ENCODE results near the gene ZNF768. TPM values are rescaled to one million over a fixed set of nuclear protein-coding genes. Genes with fewer than 3 reads are reported as not detected.
A peak's percentile ranks its signal among the peaks of the same experiment; 100 is the strongest.

Gene ZNF768
- total and polyA plus RNA-seq, 2 of the 13 experiments (the other 11 are each of a cell fraction or from before 2014, with no cell fraction given), result 26.7 to 34.4 TPM

DNA sequence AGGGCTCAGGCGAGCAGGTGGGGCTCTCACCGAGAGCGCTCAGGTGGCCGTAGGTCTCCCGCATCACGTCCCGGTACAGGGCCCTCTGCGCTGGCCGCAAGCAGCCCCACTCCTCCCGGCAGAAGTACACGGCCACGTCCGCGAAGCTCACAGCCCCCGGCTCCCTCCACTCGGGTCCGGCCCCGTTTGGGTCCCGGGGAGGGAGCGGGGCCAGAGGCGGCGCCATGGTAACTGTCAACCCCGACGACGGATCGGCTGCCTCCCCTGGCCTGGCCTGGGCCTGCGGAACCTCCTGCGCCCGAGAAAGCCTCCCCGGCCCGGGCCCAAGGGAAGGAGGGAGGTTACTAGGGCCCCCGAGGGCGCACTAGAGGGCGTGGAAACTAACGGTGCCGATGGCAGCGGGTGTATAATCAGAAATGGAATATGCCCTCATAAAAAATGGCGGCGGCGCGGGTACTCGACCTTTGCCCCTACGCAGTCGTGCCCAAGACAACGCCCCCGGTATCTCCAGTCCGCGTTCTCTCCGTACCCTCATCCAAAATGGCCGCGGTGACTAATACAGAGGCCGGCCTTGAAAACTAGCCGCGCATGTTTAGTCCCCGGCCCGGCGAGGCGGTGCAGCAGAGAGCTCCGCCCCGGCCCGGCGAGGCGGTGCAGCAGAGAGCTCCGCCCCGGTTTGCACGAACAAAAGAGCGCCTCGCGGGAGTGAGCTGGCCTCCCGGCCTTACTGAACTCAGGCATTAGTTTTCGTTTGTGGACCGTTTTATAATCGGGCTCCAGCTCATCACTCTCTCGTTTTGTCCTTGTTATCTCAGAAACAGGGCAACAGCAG is 31.8 kb upstream of the ZNF768 start, which contains the start of gene ZNF764 (continued):
- TF ChIP-seq, protein P1, sequence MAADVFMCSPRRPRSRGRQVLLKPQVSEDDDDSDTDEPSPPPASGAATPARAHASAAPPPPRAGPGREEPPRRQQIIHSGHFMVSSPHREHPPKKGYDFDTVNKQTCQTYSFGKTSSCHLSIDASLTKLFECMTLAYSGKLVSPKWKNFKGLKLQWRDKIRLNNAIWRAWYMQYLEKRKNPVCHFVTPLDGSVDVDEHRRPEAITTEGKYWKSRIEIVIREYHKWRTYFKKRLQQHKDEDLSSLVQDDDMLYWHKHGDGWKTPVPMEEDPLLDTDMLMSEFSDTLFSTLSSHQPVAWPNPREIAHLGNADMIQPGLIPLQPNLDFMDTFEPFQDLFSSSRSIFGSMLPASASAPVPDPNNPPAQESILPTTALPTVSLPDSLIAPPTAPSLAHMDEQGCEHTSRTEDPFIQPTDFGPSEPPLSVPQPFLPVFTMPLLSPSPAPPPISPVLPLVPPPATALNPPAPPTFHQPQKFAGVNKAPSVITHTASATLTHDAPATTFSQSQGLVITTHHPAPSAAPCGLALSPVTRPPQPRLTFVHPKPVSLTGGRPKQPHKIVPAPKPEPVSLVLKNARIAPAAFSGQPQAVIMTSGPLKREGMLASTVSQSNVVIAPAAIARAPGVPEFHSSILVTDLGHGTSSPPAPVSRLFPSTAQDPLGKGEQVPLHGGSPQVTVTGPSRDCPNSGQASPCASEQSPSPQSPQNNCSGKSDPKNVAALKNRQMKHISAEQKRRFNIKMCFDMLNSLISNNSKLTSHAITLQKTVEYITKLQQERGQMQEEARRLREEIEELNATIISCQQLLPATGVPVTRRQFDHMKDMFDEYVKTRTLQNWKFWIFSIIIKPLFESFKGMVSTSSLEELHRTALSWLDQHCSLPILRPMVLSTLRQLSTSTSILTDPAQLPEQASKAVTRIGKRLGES (CRISPR knock-in tag; IDR thresholded peaks at IDR 0.05; ENCODE audit: borderline replicate concordance), result no peak
- TF ChIP-seq TBX2 (CRISPR knock-in tag; IDR thresholded peaks at IDR 0.05; ENCODE audit: borderline replicate concordance), result peak; percentile 53; the same call in 1 of the 2 replicates
- peak; percentile 76 for TF ChIP-seq ZMYM4 (CRISPR knock-in tag; IDR thresholded peaks at IDR 0.05)
- TF ChIP-seq ZNF678 (CRISPR knock-in tag; IDR thresholded peaks at IDR 0.05), result peak; percentile 76; the same call in 1 of the 2 replicates
- peak; percentile 48; the same call in 1 of the 2 replicates for TF ChIP-seq HOXD1 (CRISPR knock-in tag; IDR thresholded peaks at IDR 0.05)
- TF ChIP-seq GPN1 (CRISPR knock-in tag; IDR thresholded peaks at IDR 0.05; ENCODE audit: borderline replicate concordance), result no peak
- TF ChIP-seq ZNF460 (CRISPR knock-in tag; IDR thresholded peaks at IDR 0.05; ENCODE audit: borderline replicate concordance), result no peak
- TF ChIP-seq, protein P2, sequence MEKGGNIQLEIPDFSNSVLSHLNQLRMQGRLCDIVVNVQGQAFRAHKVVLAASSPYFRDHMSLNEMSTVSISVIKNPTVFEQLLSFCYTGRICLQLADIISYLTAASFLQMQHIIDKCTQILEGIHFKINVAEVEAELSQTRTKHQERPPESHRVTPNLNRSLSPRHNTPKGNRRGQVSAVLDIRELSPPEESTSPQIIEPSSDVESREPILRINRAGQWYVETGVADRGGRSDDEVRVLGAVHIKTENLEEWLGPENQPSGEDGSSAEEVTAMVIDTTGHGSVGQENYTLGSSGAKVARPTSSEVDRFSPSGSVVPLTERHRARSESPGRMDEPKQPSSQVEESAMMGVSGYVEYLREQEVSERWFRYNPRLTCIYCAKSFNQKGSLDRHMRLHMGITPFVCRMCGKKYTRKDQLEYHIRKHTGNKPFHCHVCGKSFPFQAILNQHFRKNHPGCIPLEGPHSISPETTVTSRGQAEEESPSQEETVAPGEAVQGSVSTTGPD (CRISPR knock-in tag; IDR thresholded peaks at IDR 0.05), result peak; percentile 26; the same call in 1 of the 2 replicates
- TF ChIP-seq PHF20 (CRISPR knock-in tag; IDR thresholded peaks at IDR 0.05), result peak; percentile 82
- TF ChIP-seq, protein P3, sequence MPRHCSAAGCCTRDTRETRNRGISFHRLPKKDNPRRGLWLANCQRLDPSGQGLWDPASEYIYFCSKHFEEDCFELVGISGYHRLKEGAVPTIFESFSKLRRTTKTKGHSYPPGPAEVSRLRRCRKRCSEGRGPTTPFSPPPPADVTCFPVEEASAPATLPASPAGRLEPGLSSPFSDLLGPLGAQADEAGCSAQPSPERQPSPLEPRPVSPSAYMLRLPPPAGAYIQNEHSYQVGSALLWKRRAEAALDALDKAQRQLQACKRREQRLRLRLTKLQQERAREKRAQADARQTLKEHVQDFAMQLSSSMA (CRISPR knock-in tag; IDR thresholded peaks at IDR 0.05), result peak; percentile 49; the same call in 1 of the 2 replicates
- TF ChIP-seq, protein P4, sequence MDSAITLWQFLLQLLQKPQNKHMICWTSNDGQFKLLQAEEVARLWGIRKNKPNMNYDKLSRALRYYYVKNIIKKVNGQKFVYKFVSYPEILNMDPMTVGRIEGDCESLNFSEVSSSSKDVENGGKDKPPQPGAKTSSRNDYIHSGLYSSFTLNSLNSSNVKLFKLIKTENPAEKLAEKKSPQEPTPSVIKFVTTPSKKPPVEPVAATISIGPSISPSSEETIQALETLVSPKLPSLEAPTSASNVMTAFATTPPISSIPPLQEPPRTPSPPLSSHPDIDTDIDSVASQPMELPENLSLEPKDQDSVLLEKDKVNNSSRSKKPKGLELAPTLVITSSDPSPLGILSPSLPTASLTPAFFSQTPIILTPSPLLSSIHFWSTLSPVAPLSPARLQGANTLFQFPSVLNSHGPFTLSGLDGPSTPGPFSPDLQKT (CRISPR knock-in tag; IDR thresholded peaks at IDR 0.05; ENCODE audit: borderline replicate concordance), result no peak
- TF ChIP-seq ZMAT3 (CRISPR knock-in tag; conservative IDR thresholded peaks at IDR 0.05), result no peak
- no peak for TF ChIP-seq HNRNPUL1 (IDR thresholded peaks at IDR 0.05; ENCODE audit: low read depth, low read length)
- TF ChIP-seq, protein P5, sequence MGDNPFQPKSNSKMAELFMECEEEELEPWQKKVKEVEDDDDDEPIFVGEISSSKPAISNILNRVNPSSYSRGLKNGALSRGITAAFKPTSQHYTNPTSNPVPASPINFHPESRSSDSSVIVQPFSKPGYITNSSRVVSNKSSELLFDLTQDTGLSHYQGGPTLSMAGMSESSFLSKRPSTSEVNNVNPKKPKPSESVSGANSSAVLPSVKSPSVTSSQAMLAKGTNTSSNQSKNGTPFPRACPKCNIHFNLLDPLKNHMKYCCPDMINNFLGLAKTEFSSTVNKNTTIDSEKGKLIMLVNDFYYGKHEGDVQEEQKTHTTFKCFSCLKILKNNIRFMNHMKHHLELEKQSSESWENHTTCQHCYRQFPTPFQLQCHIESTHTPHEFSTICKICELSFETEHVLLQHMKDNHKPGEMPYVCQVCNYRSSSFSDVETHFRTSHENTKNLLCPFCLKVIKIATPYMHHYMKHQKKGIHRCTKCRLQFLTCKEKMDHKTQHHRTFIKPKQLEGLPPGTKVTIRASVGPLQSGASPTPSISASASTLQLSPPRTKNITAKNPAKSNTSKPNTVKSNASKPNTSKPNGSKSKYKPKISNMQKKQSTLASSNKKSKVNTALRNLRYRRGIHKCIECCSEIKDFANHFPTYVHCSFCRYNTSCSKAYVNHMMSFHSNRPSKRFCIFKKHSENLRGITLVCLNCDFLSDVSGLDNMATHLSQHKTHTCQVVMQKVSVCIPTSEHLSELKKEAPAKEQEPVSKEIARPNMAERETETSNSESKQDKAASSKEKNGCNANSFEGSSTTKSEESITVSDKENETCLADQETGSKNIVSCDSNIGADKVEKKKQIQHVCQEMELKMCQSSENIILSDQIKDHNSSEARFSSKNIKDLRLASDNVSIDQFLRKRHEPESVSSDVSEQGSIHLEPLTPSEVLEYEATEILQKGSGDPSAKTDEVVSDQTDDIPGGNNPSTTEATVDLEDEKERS (CRISPR knock-in tag; IDR thresholded peaks at IDR 0.05), result peak; percentile 87
- peak; percentile 98 for TF ChIP-seq PHF8 (CRISPR knock-in tag; IDR thresholded peaks at IDR 0.05)
- peak; percentile 84 for TF ChIP-seq XRCC5 (optimal IDR thresholded peaks at IDR 0.05; ENCODE audit: low read length)
- no peak; the same call in 1 of the 2 replicates for TF ChIP-seq ZNF879 (CRISPR knock-in tag; IDR thresholded peaks at IDR 0.05)
- TF ChIP-seq ZSCAN21 (CRISPR knock-in tag; IDR thresholded peaks at IDR 0.05; ENCODE audit: borderline replicate concordance), result peak; percentile 62
- TF ChIP-seq IRX3 (CRISPR knock-in tag; IDR thresholded peaks at IDR 0.05; ENCODE audit: borderline replicate concordance, low read depth), result no peak; the same call in 1 of the 2 replicates

Measured in HepG2 (cell line).